B cell (primary cell): ENCODE measurements around the gene TCFL5. TPM values are rescaled to one million over a fixed set of nuclear protein-coding genes. Genes with fewer than 3 reads are reported as not detected.

Source experiments
- ATAC-seq: fragments of 200-7000 bp; cut with Tn5 transposase; one replicate; pipeline ENCODE4 v1.10.0; 2021; ENCODE audit warnings: low read depth, mild to moderate bottlenecking, moderate number of reproducible peaks, moderate library complexity
- CTCF ChIA-PET: fragments of 350-600 bp; sonication (Branson Sonifier 250); formaldehyde crosslinking; loops from one replicate; lab custom pipeline; 2021; ENCODE audit warnings: antibody characterized with exemption, inconsistent platforms; lab: Charles Lee
- POLR2A ChIA-PET: fragments of 350-600 bp; sonication (Branson Sonifier 250); formaldehyde crosslinking; loops from one replicate; lab custom pipeline; 2021; ENCODE audit warnings: antibody characterized with exemption; lab: Charles Lee
- DNase-seq: peaks from one replicate; pipeline ENCODE4 v3.0.0; 2013
- H2AFZ ChIP-seq: 2 replicates; pipeline ENCODE4 v1.6.1; 2012; ENCODE audit warnings: mild to moderate bottlenecking, low read depth, low read length; ENCODE audit not compliant: insufficient read depth, poor library complexity, severe bottlenecking
- H3K27ac ChIP-seq, 2 donors: 1 replicate in 1 of 2; 2 replicates in 1 of 2; pipeline ENCODE4 v1.5.1; 2012 to 2013; ENCODE audit warnings: low read length in 2 of 2, mild to moderate bottlenecking in 2 of 2, moderate library complexity in 1 of 2
- H3K27me3 ChIP-seq, 4 experiments: fragments of 200-600 bp in 1 of 4; sonication (generic) in 1 of 4; replicated peaks in 1 of 4; 1 replicate in 2 of 4; 2 replicates in 2 of 4; pipeline versions ENCODE4 v1.6.1 to v1.7.0; 2013 to 2016; ENCODE audit warnings: low read length in 3 of 4, mild to moderate bottlenecking in 2 of 4, mixed read lengths in 1 of 4, moderate library complexity in 1 of 4; ENCODE audit not compliant: insufficient read depth in 4 of 4, control insufficient read depth in 3 of 4; ENCODE audit errors: control extremely low read depth in 1 of 4
- H3K36me3 ChIP-seq, 2 experiments: replicated peaks in 1 of 2; 1 replicate in 1 of 2; 2 replicates in 1 of 2; pipeline versions ENCODE4 v1.6.1 to v1.7.1; 2013; ENCODE audit warnings: low read length in 1 of 2; ENCODE audit not compliant: insufficient read depth in 2 of 2, control insufficient read depth in 1 of 2; ENCODE audit errors: control extremely low read depth in 1 of 2, extremely low read depth in 1 of 2
- H3K4me1 ChIP-seq, 2 donors: fragments of 200-600 bp in 1 of 2; sonication (generic) in 1 of 2; 1 replicate in 1 of 2; 2 replicates in 1 of 2; pipeline versions ENCODE4 v1.5.1 to v1.6.1; 2013 to 2017; ENCODE audit warnings: low read length in 2 of 2; ENCODE audit not compliant: control insufficient read depth in 2 of 2, insufficient read depth in 2 of 2
- H3K4me2 ChIP-seq: replicated peaks from 2 replicates; pipeline ENCODE3; 2012; ENCODE audit warnings: mild to moderate bottlenecking, low read depth, low read length; ENCODE audit not compliant: poor library complexity, severe bottlenecking
- H3K4me3 ChIP-seq, 5 experiments: fragments of 200-600 bp in 1 of 5; sonication (generic) in 1 of 5; 1 replicate in 3 of 5; 2 replicates in 2 of 5; pipeline versions ENCODE4 v1.5.1 to v1.7.0; 2011 to 2016; ENCODE audit warnings: low read length in 4 of 5, mild to moderate bottlenecking in 4 of 5, low read depth in 2 of 5, control low read depth in 1 of 5, moderate library complexity in 1 of 5; ENCODE audit not compliant: insufficient read depth in 1 of 5; ENCODE audit errors: control extremely low read depth in 1 of 5, extremely low read depth in 1 of 5
- H3K79me2 ChIP-seq: fragments of 200-600 bp; sonication (generic); one replicate; pipeline ENCODE4 v1.6.0; 2016; ENCODE audit warnings: low read length; ENCODE audit not compliant: control insufficient read depth, insufficient read depth
- H3K9ac ChIP-seq: fragments of 200-600 bp; sonication (generic); 2 replicates; pipeline ENCODE4 v1.6.1; 2017; ENCODE audit warnings: mild to moderate bottlenecking, low read length, moderate library complexity
- H3K9me3 ChIP-seq, 3 donors: one replicate each; pipeline versions ENCODE4 v1.6.1 to v1.7.1; 2013; ENCODE audit warnings: low read length in 2 of 3; ENCODE audit not compliant: control insufficient read depth in 2 of 3, insufficient read depth in 1 of 3; ENCODE audit errors: control extremely low read depth in 1 of 3
- H4K20me1 ChIP-seq: 2 replicates; pipeline ENCODE4 v1.6.0; 2012; ENCODE audit warnings: mild to moderate bottlenecking, low read length; ENCODE audit not compliant: insufficient read depth, control insufficient read depth, poor library complexity, severe bottlenecking
- H3K27ac Mint-ChIP-seq: one replicate; pipeline ENCODE4 v1.8.0; 2021; ENCODE audit warnings: mixed read lengths
- H3K27me3 Mint-ChIP-seq: one replicate; pipeline ENCODE4 v1.8.0; 2021; ENCODE audit warnings: mixed read lengths
- H3K4me1 Mint-ChIP-seq: one replicate; pipeline ENCODE4 v1.8.0; 2021; ENCODE audit warnings: mixed read lengths
- H3K4me3 Mint-ChIP-seq: one replicate; pipeline ENCODE4 v1.8.0; 2021; ENCODE audit warnings: mixed read lengths
- H3K9me3 Mint-ChIP-seq: one replicate; pipeline ENCODE4 v1.8.0; 2022; ENCODE audit warnings: mixed read lengths; ENCODE audit not compliant: insufficient read depth
- EZH2 ChIP-seq: IDR thresholded peaks from 2 replicates; pipeline ENCODE4 v1.6.1; 2012; ENCODE audit warnings: borderline replicate concordance, low read depth, mild to moderate bottlenecking, moderate library complexity, low read length; ENCODE audit not compliant: insufficient read depth, poor library complexity, severe bottlenecking
- WGBS: methylation state at CpG from one replicate; pipeline ENCODE4 v1.1.5; 2013; ENCODE audit warnings: missing lambda C conversion rate; ENCODE audit not compliant: insufficient coverage; 5-methylcytosine and 5-hydroxymethylcytosine counted together
- intact Hi-C: fragments of 100-400 bp; cut with micrococcal nuclease; formaldehyde crosslinking; loops from one replicate; pipeline ENCODE4 v1.10.0; 2022
- polyA plus RNA-seq: library from polyadenylated mRNA; depleted of rRNA; stranded (reverse); fragments of >200 nt; gene quantifications from 2 replicates; pipeline ENCODE4 v1.2.3, GENCODE V29; 2012
- total RNA-seq, 2 donors: library from RNA; stranded (reverse); fragments of 120-200 nt in 1 of 2; gene quantifications; 1 replicate in 1 of 2; 2 replicates in 1 of 2; pipeline versions ENCODE4 v1.2.3 to v1.2.4, GENCODE V29; 2013 to 2022
- TF ChIP-seq, protein P1 (sequence below): fragments of 200-600 bp; IDR thresholded peaks from one replicate; pipeline ENCODE4 v1.8.0; 2022; ENCODE audit warnings: antibody characterized with exemption, mild to moderate bottlenecking

Gene TCFL5
- total and polyA plus RNA-seq, 2 donors (not counting 1 experiment from before 2014, with no cell fraction given): 2.0 to 16.2 TPM

DNA sequence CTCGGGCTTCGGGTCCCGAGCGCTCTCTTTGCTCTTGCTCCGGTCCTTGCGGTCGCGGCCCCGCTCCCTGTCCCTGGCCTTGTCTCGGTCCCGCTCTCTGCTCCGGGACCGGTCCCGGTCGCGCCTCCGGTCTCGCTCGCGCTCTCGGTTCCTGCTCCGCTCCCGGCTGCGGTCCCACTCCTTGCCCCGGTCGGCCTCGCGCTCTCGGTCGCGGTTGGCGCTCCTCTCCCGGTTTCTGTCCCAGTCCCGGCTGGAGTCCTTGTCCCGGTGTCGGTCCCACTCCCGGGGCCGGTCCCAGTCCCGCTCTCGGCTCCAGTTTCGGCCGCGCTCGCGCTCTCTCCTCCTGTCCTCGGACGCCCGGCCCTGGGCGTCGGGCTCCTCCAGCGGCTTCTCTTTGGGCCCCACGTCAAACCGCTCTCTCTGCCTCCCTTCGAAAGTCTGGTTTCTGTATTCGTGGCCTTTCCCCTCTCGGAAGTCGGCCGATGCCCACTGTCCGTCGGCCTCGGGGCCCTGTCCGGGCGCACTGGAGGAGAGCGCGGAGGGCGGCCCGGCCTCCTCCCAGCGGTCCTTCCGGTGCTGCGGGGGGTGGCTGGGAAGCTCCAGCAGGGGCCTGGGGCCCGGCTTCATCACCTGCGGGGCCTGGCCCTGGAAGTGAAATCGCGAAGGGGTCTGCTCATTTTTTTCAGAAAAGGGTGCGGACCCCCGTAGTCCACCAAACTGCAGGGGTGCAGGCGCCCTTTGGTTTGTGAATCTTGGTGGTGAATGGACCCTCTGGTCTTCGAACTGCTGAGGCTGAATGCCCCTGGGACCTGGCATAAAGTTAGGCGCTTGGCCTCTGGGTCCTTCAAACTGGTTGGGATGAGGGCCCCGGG lies 17.9 kb upstream of the TCFL5 start:
- Histone ChIP-seq H3K4me1 (peaks cover 0 to 5% of the 10 kb centered on the region in 2 donors), H3K9me3 (no peaks in the 10 kb centered on the region), H3K27me3 (no peaks in the 10 kb centered on the region), H2AFZ (no peak overlapping the region), H3K9ac (no peak overlapping the region), H3K4me2 (no peak overlapping the region), H3K4me3 (no peak overlapping the region), H3K27ac (no peak overlapping the region), H3K36me3 (peaks cover 0 to 23% of the 10 kb centered on the region in 2 experiments), H3K79me2 (no peaks in the 10 kb centered on the region), H4K20me1 (no peaks in the 10 kb centered on the region)
- TF ChIP-seq EZH2: no peak
- TF ChIP-seq, protein P1, sequence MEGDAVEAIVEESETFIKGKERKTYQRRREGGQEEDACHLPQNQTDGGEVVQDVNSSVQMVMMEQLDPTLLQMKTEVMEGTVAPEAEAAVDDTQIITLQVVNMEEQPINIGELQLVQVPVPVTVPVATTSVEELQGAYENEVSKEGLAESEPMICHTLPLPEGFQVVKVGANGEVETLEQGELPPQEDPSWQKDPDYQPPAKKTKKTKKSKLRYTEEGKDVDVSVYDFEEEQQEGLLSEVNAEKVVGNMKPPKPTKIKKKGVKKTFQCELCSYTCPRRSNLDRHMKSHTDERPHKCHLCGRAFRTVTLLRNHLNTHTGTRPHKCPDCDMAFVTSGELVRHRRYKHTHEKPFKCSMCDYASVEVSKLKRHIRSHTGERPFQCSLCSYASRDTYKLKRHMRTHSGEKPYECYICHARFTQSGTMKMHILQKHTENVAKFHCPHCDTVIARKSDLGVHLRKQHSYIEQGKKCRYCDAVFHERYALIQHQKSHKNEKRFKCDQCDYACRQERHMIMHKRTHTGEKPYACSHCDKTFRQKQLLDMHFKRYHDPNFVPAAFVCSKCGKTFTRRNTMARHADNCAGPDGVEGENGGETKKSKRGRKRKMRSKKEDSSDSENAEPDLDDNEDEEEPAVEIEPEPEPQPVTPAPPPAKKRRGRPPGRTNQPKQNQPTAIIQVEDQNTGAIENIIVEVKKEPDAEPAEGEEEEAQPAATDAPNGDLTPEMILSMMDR: no peak
- ATAC-seq (no peak), DNase-seq (no peak)
- ChIA-PET POLR2A (no interaction called here), CTCF (no interaction called here)
- H3K27ac Mint-ChIP-seq: no peak overlapping the region
- H3K27me3 Mint-ChIP-seq: no peaks in the 10 kb centered on the region
- H3K4me3 Mint-ChIP-seq: no peak overlapping the region
- no peaks in the 10 kb centered on the region for H3K9me3 Mint-ChIP-seq
- peaks cover 1% of the 10 kb centered on the region for H3K4me1 Mint-ChIP-seq
- WGBS: 92% methylated on average over 75 of the region's 80 CpGs
- intact Hi-C loops: no loop called here
